ENCODE data around the gene ZNF230.

The ZNF230 gene

GRCh38 chr19:44026622-44027021 is 23.9 kb downstream of the ZNF230 start:
- H3K4me3 ChIP-seq (replicated peaks; ENCODE audit: low read depth, low read length) = no peak overlapping the region

GRCh38 chr19:44032001-44032610 is 29.3 kb downstream of the ZNF230 start:
- DNase-seq (ENCODE audit: extremely low read depth, low read depth) = no peak
- TF ChIP-seq CTCF (IDR thresholded peaks at IDR 0.05; ENCODE audit: low read depth, low read length, missing control alignments) = no peak
- no peak overlapping the region for H3K4me3 ChIP-seq (replicated peaks; ENCODE audit: low read depth, low read length)

More at GRCh38 chr19:44026622-44027021, 23.9 kb downstream of the ZNF230 start:
- no peak for TF ChIP-seq CTCF (IDR thresholded peaks at IDR 0.05; ENCODE audit: low read depth, low read length, missing control alignments)
- no peak for DNase-seq (ENCODE audit: extremely low read depth, low read depth)

GRCh38 chr19:44042147-44042546 is 39.4 kb downstream of the ZNF230 start:
- DNase-seq (ENCODE audit: extremely low read depth, low read depth) = no peak
- no peak for TF ChIP-seq CTCF (IDR thresholded peaks at IDR 0.05; ENCODE audit: low read depth, low read length, missing control alignments)

GRCh38 chr19:44050740-44051649 is 48.2 kb downstream of the ZNF230 start:
- no peak for DNase-seq (ENCODE audit: extremely low read depth, low read depth)
- no peak for TF ChIP-seq CTCF (IDR thresholded peaks at IDR 0.05; ENCODE audit: low read depth, low read length, missing control alignments)

More at GRCh38 chr19:44042147-44042546, 39.4 kb downstream of the ZNF230 start:
- H3K4me3 ChIP-seq (replicated peaks; ENCODE audit: low read depth, low read length) = no peak overlapping the region

GRCh38 chr19:44051650-44052402 is 49.1 kb downstream of the ZNF230 start, which contains the start of gene ZNF223:
Gene ZNF223 (plus strand): TSS chr19:44052036. CDS start chr19:44055177, 3,141 bp downstream.
- no peak for TF ChIP-seq CTCF (IDR thresholded peaks at IDR 0.05; ENCODE audit: low read depth, low read length, missing control alignments)
- DNase-seq (ENCODE audit: extremely low read depth, low read depth) = peak; percentile 70
- peak within 1 kb of the TSS; percentile 51 for H3K4me3 ChIP-seq (replicated peaks; ENCODE audit: low read depth, low read length)

More at GRCh38 chr19:44050740-44051649, 48.2 kb downstream of the ZNF230 start:
- peak overlapping the region; percentile 51 for H3K4me3 ChIP-seq (replicated peaks; ENCODE audit: low read depth, low read length)

- no peak for DNase-seq (ENCODE audit: extremely low read depth, low read depth)
- no peak for TF ChIP-seq CTCF (IDR thresholded peaks at IDR 0.05; ENCODE audit: low read depth, low read length, missing control alignments)
- H3K4me3 ChIP-seq (replicated peaks; ENCODE audit: low read depth, low read length) = no peak overlapping the region
These were observed 53.1 kb downstream of the ZNF230 start for GRCh38 chr19:44055870-44056269.

Data from HFF-Myc (cell line).